Stimulated activated CD4-positive, alpha-beta T cell treated with anti-CD3 and anti-CD28 coated beads, Interleukin-1b, Interleukin-23, amount 100 ng/mL, for 48 hours (primary cell): ENCODE results near the gene CIBAR2.
A peak's percentile ranks its signal among the peaks of the same experiment; 100 is the strongest.
"Not testable (repeated sequence)": the region's sequence is repeated elsewhere in the genome, so short reads cannot be mapped to it uniquely, and the experiment has no call there.

Experiments
- DNase-seq: peaks from one replicate; pipeline ENCODE4 v3.0.0-alpha.2; 2020

Gene CIBAR2

DNA sequence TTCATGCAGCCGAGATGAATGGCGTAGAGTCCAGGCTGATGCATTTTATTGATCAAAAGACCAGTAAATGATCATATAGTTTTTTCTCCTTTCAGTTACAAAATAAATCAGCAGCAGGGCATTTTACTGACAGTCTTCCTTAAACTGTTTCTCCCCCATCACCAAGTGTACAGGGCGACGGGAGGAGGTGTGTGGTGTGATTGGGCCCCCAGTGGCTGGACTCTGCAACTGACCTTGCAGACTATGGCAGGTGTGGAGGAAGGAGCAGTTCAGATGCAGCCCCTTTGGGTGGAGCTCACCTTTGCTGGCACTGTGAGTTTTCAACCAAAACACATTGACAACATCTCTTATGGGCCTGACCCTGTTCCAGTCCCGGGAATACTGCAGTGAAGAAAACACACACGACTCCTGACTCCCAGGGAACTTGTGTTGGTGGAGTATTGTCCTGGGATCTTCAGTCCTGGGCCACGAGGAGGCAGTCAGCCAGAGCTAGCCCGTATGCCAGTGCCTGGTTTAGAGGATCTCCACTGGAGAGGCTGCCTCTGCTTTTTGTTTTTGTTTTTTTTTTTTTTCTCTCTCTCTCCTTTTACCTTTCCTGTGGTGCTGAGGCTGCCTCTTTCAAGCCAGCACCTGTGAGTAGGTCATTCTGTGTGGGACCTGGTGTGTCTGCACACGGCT lies 54.9 kb downstream of the CIBAR2 start:
- DNase-seq = peak; percentile 11

DNA sequence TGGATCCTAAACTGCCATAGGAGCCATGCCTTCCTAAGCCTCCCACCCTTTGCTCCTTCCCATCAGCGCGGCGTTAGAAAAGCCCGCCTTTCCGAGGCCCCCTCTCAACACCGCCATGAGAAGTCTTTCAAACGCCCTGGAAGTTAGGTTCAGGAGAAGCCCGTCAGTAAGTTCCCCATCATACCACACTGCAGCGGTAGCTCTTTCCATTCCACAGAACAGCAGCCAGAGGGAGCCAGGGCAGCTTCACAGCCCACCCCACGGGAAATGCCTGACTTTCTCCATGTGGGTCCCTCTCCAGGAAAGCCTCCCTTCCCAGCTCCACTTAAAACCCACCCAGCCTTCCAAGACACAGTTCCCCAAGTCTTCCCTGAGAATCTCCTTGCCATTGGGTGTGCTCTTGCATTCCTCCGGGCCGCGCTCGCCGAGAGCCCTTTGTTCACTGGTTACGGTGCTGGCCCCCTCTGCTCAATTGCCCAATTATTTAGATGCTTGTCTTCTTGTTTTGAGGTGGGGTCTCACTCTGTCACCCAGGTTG lies 56.0 kb downstream of the CIBAR2 start:
- no peak for DNase-seq

DNA sequence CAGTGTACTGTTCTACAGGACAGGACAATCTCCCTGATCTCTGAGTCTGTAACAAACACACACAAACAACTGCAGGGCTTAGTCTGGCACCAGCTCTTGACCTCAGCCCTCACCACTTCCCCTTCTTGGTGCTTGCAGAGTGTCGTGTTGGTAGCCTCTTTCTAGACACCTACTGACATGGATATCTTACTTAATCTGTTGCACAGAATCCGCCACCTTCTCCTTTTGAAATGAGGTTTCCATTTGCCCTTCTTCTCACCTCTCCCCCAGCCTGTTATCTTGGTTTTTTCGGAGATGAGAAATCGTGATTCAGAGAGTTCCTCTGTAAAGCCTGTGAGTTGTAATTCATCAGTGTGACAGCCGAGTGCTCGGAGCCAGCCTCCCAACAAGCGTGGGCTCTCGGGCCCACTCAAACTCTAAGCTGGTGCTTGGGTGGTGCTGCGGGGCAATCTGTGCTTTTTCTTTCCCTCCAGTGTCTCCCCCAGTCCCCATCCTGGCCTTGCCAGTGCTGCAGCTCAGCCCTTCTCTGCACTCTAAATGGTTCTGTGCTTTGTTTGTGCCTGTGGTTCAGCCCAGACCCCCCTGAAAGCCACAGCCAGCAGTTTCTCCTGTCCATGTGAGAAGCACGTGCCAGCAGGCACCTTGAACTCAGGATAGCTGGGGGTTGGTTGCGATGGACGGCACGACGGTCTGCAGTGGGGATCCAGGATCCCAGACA lies 56.6 kb downstream of the CIBAR2 start:
- DNase-seq = peak; percentile 75

DNA sequence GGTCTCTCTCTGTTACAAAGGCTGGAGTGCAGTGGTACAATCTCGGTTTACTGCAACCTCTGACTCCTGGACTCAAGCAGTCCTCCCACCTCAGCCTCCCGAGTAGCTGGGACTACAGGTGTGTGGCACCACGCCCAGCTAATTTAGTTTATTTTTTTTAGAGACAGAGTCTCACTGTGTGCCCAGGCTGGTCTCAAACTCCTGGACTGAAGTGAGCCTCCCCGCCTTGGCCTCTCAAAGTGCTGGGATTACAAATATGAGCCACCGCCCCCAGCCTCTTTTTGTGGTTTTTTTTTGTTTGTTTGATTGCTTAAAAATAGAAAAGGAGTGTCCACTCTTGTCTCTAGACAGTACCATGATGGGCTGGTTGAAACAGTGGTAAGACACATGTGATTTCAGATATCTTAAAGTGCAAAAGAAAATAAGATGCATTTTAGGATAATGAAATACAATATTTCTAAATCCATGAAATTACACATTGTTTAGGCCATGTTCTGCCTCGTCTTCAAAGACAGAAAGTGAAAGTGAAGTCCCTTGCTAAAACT lies 57.3 kb downstream of the CIBAR2 start:
- no peak for DNase-seq

DNA sequence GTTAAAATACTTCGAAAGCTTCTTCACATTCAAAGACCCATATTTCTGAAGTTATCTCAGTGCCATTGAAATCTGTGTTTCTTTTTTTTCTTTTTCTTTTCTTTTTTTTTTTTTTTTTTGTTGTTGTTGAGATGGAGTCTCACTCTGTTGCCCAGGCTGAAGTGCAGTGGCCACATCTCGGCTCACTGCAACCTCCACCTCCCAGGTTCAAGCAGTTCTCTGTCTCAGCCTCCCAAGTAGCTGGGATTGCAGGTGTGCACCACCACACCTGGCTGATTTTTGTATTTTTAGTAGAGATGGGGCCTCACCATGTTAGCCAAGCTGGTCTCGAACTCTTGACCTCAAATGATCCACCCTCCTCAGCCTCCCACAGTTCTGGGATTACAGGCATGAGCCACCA lies 58.0 kb downstream of the CIBAR2 start:
- not testable (repeated sequence) for DNase-seq

DNA sequence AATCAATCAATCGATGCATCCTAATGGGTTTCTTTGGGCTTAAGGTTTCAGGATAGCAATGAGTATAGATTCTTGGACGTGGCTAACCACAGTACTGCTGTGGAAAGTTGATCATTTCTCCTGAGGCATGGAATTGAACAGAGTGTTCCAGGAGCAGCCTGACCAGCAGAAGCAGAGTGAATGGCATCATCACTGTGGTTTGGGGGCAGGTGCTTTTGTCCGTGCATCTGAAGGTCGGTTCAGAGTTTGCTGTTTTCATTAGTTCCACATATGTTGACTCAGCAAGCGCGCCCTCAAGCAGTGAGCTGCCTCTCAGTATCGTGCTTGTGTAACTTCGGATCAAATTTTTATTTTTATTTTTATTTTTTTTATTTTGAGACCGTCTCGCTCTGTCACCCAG lies 59.7 kb downstream of the CIBAR2 start:
- no peak for DNase-seq

DNA sequence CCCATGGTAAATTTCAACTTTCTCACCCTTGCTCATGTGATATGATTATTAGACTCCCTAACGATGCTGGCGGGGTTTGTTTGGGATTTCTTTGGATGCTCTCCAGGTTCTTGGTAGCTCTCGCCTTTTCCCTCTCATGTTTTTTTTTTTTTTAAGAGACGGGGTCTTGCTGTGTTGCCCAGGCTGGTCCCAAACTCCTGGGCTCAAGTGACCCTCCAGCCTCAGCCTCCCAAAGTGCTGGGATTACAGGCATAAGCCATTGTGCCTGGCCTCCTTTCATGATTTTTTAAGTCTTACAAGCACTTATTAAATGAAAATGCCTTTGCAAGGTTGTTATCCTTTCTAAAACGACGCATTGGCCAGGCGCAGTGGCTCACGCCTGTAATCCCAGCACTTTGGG lies 60.6 kb downstream of the CIBAR2 start:
- DNase-seq = no peak

DNA sequence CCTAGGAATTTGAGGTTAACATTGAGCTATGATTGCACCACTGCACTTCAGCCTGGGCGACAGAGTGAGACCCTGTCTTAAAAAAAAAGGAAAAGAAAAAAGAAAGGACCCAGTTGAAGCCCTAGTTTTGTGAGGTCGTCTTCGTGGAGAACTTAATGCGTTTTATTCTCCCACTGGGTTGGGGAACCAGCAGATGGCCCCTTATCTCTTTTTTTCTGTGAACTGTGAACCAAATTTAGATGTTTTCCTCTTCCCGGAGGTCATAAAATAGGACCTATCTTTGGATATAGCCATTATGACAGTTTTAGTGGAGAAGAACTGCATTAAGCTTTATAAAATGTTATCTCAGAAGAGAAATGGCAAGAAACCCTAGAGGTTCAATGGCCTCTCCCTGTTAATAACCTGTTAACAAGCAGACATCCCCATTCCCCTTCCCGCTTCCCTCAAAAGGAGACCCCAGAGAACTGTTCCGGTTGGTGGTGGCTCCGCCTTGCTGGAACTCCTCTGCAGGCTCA lies 61.1 kb downstream of the CIBAR2 start:
- DNase-seq = no peak

DNA sequence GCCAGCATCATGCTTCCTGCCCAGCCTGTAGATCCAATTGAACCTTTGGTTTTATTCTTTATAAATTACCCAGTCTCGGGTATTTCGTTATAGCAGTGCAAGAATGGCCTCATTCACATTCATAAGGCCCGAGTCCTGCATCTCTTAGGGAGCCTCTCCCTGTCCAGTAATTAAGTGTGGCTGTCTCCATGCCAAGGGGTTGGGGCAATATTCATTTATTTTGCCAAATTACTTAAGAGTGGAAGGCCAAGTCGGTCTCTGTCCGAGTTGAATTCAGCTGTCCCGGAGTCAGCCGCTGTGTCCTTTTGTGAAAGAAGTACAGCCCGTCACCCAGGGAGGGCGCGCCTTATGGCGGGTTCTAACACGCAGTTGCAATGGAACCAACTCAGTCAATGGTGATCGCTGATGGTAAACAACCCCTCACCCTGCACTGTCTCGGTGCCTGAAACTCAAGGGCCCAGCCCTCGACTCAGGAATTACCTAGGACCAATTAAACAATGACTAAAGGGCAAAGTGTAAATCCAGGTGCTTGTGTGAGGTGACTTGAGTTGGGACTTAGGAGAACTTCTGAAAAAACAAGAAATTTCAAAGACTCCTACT lies 62.5 kb downstream of the CIBAR2 start:
- no peak for DNase-seq

DNA sequence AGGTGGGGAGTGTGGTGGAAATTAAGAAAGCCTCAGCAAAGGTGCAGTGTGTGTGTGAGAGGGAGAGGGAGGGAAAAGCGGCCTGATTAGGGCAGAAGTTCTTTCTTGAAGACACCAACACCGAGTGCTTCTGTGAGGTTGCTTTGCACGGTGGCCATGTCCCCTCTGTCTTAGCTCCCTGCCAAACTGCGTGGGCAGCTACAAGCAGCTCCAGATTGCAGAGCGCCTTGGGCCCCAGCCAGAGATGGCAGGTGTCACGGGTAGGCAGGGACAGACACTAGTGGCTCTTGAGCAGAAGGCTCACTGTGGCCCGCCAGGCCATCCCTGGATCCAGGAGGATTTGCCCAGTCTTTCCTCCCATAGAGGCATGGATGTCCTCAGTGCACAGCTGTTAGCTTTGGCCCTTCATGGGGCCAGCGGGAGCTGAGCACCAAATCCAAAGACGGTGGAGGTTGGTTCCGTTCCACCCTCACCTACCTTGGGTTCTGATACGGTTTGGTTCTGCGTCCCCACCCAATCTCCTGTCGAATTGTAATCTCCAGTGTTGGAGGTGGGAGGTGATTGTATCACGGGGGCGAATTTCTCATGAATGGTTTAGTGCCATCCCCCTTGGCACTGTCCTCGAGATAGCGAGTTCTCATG lies 63.2 kb downstream of the CIBAR2 start:
- no peak for DNase-seq
